ENCODE results near the gene PLK1.

DNA sequence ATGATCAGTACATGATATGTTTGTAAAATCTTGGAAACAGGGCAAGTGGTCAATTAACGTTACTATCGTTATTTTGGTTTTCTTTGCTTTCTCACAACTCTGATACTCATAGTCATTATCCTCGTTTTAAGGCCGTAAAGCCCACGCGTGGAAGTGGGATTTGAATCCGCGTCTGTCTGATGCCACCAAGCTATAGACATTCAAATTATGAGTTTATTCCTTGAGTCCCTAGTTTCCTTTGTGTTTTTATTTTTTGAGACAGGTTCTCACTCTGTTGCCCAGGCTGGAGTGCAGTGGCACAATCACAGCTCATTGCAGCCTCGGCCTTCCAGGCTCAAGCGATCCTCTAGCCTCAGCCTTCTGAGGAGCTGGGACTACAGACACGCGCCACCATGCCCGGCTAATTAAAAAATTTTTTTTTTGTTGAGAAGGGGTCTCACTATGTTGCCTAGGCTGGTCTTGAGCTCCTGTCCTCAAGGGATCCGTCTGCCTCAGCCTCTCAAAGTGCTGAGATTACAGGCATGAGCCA, 36.4 kb upstream of the PLK1 start:
- TF ChIP-seq, protein P1, sequence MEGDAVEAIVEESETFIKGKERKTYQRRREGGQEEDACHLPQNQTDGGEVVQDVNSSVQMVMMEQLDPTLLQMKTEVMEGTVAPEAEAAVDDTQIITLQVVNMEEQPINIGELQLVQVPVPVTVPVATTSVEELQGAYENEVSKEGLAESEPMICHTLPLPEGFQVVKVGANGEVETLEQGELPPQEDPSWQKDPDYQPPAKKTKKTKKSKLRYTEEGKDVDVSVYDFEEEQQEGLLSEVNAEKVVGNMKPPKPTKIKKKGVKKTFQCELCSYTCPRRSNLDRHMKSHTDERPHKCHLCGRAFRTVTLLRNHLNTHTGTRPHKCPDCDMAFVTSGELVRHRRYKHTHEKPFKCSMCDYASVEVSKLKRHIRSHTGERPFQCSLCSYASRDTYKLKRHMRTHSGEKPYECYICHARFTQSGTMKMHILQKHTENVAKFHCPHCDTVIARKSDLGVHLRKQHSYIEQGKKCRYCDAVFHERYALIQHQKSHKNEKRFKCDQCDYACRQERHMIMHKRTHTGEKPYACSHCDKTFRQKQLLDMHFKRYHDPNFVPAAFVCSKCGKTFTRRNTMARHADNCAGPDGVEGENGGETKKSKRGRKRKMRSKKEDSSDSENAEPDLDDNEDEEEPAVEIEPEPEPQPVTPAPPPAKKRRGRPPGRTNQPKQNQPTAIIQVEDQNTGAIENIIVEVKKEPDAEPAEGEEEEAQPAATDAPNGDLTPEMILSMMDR (IDR thresholded peaks at IDR 0.05) = no peak
- TF ChIP-seq ZFX (IDR thresholded peaks at IDR 0.05; ENCODE audit: borderline replicate concordance) = no peak
